GM21825 (cell line): ENCODE data around the gene PCYOX1L.

Source experiments
- ATAC-seq: cut with Tn5 transposase; IDR thresholded peaks from one replicate; pipeline ENCODE4 v1.9.1; 2021; ENCODE audit warnings: mild to moderate bottlenecking, moderate library complexity; ENCODE audit not compliant: unreplicated experiment

Gene PCYOX1L, protein sequence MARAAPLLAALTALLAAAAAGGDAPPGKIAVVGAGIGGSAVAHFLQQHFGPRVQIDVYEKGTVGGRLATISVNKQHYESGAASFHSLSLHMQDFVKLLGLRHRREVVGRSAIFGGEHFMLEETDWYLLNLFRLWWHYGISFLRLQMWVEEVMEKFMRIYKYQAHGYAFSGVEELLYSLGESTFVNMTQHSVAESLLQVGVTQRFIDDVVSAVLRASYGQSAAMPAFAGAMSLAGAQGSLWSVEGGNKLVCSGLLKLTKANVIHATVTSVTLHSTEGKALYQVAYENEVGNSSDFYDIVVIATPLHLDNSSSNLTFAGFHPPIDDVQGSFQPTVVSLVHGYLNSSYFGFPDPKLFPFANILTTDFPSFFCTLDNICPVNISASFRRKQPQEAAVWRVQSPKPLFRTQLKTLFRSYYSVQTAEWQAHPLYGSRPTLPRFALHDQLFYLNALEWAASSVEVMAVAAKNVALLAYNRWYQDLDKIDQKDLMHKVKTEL

DNA sequence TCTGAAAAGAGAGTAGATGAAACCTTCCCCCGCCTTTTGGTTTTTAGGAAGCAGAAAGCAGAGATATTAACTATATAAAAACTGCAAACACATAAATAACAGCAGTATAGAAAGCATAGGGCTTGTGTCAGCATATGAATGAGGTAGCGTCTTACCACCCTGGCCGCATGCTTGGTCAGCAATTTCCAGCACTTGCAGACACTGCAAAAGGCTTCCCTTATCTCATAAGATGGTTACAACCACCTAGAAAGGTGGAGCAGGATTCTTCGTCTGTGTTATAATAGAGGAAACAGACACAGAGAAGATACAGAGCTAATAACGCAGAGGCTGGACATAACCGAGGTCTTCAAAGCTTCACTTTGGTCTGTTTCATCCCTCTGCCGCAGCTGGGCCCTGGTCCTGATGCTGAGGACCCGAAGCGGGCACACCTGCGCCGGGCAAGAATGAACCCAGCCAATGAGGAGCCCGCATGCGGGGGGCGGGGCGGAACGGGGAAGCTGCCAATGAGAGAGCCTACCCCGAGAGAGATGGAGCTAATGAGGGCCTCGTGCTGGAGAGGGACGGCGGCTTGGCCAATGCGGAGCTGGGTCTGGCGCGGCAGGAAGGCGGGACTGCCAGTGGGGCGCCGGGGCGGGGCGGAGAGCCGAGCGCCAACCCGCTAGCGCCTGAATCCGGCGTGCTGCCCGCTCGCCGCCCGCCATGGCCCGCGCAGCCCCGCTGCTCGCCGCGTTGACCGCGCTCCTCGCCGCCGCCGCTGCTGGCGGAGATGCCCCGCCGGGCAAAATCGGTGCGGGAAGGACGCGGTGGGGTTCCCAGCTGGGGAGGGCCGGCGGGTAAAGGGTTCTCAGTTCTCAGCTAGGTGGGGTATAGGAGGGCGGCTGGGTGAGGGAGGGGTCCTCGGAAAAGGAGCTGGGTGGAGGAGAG, at the start of gene PCYOX1L:
PCYOX1L (plus strand) TSS at position 677 of the 924 bp plus-strand sequence; CDS start at position 700, 23 bp downstream.
- peak; percentile 99 for ATAC-seq

DNA sequence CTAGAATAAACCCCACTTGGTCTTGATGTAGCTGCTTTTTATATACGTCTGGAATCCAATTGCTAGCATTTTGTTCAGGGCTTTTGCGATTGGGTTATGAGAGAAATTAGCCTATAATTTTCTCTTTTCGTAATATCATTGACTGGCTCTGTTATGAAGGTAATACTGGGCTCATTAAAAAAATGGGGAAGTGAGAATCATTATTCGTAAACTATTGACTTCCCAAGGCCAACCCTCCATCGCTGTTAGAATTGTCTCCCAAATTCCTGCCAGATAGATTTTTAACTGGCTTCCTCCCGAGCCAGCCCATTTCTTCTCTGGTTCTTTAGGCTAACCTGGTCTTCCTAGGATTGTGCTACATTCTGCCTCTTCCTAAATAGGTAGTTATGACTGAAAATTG, 48.5 kb upstream of the PCYOX1L start:
- no peak for ATAC-seq

DNA sequence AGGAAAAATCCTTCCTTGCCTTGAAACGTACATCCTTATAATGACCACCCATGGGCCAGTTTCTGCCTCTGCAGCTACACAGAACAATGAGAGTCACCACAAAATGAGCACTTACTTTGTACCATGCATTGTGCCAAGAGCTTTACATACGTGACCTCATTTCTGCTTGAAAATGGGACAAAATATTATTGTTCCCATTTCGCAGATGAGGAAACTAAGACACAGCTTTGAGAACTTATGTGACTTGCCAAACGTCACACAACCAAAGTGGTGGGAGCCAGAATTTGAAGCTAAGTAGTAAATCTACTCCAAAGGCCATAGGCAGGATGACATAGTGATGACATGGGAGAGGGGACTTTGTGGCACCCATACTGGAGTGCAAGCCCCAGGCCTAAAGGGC, 47.4 kb upstream of the PCYOX1L start:
- no peak for ATAC-seq

DNA sequence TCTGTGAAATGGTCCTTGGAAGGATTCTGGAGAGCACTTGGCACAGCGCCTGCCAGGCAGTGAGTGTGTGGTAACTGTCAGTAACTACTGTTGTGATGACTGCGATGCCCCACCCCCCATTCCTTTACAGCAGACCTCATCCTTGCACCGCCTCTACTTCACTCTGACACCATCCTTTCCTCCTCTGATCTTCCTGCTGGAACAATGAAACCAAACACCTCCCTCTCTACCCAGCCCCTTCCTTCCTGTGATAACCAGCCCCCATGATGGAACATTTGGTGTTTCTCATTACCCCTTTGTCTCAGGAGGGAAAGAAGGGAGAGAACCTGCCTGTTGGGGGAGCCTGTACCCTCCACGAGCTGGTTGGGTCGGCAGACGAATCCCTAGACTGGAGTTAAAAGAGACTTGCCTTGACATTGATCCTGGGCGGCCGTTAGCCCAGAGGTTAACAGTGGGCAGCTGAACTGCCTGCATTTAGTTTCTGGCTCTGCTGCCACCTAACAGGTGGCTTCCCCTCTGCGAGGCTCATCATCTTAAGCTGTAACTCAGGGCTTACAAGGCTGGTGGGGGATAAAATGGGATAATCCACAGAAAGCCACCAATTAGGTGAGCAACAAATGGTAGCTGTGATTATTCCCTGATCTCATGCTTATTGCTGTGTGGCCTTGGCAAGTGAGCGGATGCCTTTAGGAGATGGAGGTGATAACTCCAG, 46.7 kb upstream of the PCYOX1L start:
- no peak for ATAC-seq

DNA sequence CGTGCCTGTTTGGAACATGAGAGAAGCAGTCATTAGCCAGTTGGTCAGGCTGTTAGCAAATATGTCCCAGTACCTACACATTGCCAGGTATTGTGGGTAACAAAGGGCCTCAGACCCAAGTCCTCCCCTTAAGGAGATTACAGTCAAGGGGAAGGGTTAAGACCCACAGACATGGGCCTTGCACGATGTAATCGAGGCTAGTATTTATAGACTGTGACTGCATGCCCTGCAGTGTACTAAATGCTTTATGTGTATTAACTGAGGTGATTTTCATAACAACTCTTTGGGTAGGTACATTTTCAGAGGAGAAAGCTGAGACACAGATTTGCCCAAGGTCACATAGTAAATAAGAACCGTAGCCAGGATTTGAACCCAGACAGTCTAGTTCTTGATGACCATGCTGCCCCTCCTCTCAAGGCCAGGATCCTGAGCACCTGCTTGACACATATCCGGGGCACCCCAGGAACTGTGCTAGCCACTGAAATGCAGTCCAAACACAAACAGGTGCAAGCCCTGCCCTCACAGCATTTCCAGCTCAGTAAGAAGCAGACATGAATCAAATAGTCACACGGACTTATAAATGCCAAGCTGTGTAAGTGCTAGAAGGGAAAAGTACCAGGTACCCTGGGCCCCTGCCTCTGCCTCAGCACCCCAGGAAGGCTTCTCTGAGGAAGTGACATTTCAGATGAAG, 44.5 kb upstream of the PCYOX1L start:
- ATAC-seq, result no peak

DNA sequence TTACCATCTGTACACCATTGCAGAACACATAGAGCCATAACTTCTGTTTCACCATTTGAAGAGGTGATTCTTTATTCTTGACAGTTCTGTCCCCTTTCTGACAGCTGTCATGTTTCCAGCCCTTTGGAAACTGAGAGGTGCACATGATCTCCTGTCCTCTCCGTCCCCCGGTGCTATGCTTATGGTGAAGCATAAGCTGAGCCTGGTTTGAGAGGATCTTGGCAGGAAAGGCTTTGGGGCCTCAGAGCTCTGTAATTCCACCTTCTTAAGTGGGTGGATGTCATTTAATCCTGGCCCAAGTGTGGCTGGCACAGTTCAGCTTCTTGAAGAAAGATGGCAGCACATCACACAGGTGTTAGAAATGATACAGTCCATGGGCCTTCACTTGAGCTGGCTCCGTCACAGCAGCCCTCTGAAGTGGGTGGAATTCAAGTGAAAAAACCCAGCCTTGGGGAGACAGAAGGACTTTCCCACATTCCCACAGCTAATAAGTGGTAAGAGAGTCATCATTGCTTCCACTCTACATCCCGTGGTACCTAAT, 43.2 kb upstream of the PCYOX1L start:
- ATAC-seq, result no peak

DNA sequence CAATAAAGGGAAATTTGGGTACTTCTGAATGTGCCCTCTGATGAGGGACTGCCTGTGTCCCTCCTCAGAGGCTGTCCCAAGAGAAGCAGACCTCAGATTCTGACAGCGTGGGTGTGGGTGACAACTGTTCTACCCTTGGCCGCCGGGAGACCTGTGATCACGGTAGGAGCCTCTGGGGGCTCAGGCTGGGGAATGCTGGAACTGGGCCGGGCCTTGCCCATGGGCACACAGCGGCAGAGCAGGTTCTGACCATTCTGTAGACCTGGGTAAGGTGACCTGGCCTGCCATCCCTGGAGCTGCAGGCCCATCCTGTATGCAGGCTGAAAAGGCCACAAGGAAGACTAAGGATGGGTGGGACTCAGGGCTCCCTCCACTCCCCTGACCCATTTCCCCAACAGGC, 42.1 kb upstream of the PCYOX1L start:
- ATAC-seq, result no peak

DNA sequence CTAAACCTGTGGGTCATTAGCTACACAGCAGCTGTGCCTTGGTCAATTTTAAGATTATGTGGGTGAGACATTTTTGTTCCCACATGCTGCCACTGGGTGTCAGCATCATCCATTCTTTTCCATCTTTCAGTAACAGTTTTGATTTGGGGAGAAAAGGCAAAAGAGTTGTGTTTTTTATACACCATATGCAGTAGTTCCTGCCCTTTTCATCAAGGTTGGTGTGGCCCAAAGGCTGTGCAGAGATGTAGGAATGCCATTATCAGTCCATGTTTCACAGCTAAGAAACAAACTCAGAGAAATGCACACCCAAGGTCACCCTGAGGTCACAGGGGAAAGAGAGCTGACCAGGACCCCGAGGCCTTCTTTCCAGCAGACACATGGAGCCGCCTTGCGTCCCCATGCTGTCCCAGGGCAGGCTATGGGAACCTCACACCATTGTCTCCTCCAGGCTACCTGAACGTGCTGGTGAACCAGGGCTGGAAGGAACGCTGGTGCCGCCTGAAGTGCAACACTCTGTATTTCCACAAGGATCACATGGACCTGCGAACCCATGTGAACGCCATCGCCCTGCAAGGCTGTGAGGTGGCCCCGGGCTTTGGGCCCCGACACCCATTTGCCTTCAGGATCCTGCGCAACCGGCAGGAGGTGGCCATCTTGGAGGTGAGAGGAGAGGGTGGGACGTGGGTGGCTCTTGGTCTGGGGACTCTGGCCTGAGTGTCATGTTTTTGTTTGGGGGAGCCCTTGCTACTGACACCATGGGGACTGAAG, 40.4 kb upstream of the PCYOX1L start:
- ATAC-seq, result no peak

DNA sequence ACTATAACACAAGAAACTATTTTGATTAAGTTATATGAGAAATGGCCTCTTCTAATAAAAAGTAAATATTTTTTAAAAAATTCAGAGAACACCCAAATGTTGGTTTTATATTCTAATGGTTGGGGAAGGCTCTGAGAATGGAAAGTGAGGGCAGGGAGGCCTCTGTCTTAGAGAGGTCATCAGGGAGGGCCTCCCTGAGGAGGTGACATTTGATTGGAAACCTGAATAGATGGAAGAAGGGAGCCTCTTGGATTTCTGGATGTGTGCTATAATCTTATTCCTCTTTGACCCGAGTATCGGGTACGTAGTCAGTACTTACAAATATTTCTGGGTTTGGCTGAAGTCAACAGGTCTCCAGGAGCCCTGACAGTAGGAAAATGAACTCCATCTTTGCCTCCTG, 38.7 kb upstream of the PCYOX1L start:
- no peak for ATAC-seq

DNA sequence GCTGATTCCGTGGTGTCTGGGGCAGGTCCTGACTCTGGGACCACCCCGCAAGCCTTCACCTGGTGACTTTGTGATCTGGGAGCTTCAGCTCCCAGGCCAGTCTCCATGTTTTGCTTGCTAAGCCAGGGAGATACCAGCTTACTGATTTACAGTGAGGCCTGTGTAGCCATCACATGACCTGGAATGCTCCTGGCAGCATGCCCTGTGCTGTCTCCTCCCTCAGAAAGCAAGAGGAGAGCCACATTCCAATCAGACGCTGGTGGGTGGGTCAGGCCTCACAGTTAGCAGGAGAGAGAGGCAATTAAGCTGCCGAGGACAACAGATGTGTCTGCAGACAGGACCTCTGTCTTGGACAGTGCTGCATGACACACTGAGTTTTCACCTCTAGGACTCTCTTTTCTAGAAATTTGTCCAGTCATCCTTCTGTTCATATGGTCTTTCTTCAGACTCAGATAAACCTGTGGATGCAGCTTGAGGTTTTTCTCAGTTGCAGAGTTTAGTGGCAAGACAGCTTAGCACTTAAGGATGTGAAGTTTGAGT, 37.0 kb upstream of the PCYOX1L start:
- no peak for ATAC-seq

DNA sequence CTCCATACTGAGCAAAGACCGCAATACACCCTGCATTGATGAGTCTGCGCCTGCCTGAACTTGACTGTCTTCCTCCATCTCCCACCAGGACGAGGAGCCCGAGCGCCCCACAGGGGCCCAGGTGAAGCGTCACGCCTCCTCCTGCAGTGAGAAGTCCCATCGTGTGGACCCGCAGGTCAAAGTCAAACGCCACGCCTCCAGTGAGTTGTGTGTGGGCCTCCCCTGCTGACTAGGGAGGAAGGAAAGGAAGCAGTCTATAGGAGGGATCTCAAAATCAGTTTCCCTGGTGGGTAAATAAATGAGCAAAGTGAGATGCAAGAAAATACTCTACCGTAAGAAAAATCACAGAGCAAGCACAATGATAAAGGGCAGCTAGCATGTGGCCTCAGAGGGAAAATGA, 35.3 kb upstream of the PCYOX1L start:
- no peak for ATAC-seq

DNA sequence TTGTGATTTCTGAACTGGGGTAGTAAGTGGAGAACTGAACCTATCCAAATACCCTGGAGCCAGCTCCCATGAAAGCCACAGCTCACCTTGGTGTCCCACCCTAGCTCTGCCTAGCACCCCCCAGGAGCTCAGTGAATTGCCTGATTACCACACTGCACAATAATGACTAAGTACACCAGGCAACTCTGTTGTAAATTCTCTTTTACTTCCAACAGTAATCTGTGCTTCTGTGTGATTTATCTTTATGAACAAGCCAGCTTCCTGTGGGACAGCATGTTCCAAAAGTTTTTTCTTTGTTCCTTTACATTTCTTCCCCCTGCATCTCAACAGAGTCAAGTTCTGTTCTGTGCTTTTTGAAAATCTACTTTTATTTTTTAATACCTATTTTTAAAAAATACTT, 34.6 kb upstream of the PCYOX1L start:
- ATAC-seq, result no peak

DNA sequence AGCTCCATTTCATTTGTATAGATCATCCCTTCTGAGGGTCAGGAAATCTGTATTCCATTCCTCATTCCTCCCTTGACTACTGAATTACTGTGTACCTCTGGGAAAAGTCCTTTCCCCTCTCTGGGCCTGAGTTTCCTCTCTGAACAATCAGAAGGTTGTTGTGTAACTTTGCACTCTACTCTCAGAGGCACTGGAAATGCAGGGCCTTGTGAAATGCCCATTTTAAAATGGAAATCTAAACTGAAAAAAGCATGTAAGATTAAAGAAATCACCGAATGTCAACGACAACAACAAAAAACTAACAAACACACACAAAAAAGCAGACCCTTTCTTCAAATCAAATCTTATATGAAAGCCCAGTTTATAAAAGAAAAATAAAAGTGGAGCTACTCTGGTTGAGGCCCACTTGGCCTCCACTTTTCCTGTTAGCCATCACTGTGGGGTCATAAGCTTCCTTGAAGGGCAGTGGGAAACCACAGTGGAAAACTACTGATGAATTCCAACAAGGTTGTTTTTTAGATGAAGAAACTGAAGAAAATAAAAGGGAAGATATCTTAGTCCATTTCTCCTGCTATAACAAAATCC, 34.1 kb upstream of the PCYOX1L start:
- ATAC-seq, result no peak

DNA sequence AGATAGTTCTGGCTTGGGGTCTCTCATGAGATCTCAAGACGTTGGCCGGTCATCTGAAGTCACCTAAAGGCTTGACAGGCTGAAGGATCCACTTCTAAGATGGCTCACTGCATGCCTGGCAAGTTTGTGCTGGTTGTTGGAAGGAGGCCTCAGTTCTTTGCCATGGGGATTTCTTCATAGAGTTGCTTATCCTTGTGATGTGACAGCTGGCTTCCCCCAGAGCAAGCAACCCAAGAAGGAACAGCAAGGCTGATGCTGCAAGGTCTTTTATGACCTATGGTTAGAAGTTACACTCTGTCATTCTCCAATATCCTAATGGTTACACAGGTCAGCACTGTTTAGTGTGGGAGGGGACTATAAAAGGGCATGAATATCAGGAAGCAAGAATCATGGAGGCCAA, 33.2 kb upstream of the PCYOX1L start:
- ATAC-seq, result no peak

DNA sequence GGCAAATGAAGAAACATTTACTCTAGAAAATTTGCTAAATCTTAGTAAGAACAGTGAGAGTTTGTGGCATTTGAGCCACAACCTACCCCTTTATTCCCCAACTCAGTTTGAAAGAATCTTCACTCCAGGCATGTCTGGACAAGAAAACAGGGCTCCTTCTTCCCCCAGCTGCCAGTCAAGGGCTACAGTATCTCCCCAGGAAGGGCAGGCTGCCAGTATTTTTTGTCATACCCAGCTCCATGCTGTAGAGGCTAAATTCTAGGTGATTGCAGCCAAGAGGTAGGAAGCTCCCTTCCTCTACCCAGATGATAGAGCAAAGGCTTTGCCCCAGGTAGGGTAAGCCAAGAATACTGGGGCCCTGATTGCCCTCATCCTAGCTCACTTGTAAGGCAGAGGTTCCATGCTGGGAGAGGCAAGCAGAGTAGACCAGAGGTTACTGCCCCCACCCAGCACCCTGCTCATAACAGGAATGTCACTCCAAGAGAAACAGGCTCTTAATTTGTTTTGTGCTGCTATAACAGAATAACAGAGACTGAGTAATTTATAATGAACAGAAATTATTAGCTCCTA, 32.6 kb upstream of the PCYOX1L start:
- ATAC-seq, result no peak

DNA sequence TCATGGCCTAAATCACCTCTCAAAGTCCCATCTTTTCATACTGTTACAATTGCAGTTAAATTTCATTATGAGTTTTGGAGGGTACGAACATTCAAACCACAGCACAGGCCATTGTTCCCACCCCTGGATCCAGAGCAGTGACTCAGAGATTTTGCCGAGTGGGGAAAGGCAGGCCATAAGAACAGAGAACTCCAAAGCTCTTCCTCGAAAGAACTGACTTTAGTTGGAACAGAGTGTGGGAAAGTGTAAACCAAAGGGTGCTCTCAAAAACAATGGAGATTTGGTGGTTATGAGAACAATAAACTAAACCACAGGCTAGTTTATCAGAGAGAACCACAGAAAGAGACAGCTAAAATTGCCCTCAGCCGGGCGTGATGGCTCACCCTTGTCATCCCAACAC, 32.0 kb upstream of the PCYOX1L start:
- no peak for ATAC-seq

DNA sequence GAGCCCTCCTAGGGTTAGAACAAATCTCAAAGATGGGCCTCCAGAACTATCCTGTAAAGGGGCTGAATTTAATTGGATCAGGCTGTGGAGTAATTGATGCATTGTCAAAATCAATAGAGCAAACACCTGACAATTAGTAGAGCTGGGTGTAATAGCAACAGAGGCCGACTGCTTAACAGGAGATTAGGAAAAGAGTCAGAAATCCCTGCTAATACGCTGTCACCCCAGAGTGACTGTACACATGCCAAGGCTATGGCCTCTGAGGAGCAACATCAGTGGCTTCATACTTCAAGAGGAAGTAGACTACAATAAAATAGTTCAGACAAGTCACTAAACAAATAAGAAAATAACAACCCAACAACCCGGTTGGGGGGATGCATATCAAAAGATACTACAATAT, 31.2 kb upstream of the PCYOX1L start:
- no peak for ATAC-seq

DNA sequence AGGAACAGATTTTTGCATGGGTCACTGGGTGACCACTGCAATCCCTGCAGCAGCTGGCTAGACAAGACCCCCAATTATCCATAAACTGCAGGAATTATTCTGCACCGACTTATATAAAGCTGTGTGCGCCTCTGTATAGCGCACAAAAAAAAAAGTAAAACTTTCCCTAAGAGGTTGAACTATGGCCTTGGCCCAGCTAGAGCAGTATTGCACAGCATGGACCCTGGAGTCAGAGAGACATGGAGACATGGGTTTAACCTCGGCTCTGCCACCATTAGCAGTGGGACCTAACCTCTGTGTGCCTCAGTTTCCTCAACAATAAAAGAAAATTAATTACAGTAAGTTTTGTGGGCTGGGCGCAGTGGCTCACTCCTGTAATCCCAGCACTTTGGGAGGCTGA, 29.7 kb upstream of the PCYOX1L start:
- ATAC-seq, result no peak
